ENCODE results near the gene AQR.

Gene AQR

GRCh38 chr15:34820110-34820509 lies 149.4 kb downstream of the AQR start:
- no peaks in the 10 kb centered on the region for H3K36me3 ChIP-seq (replicated peaks in 1 of 2; ENCODE audit: control insufficient read depth in 2 of 2, insufficient read depth in 2 of 2, low read length in 2 of 2)
- no CpG with 5 or more reads among the region's 5 CpGs for WGBS, 2 donors (ENCODE audit: extremely low coverage in 2 of 2, insufficient read length in 2 of 2, insufficient replicate concordance in 1 of 2)

GRCh38 chr15:34818526-34818925 lies 151.0 kb downstream of the AQR start:
- Histone ChIP-seq H2BK15ac (ENCODE audit: low read length) (no peak overlapping the region), H3K18ac (ENCODE audit: low read length) (no peak overlapping the region), H4K8ac (ENCODE audit: low read depth, low read length) (no peak overlapping the region), H2BK120ac (ENCODE audit: low read depth, low read length) (no peak overlapping the region), H3K4me3 (ENCODE audit: low read length in 2 of 2) (no peak overlapping the region), H3K79me1 (ENCODE audit: low read depth, low read length) (no peaks in the 10 kb centered on the region), H3K4ac (ENCODE audit: low read length) (no peak overlapping the region), H3K27ac (replicated peaks; ENCODE audit: low read length) (no peak overlapping the region), H2AK5ac (ENCODE audit: low read depth, low read length) (no peak overlapping the region), H3K9ac (ENCODE audit: low read depth, low read length, poor library complexity) (no peak overlapping the region), H2AFZ (ENCODE audit: low read length) (no peak overlapping the region), H4K91ac (ENCODE audit: low read depth, low read length, poor library complexity) (no peak overlapping the region), H3K4me1 (ENCODE audit: control insufficient read depth in 2 of 2, insufficient read depth in 1 of 2, low read depth in 1 of 2, low read length in 2 of 2) (peaks cover 0 to 2% of the 10 kb centered on the region in 2 donors), H3K23ac (ENCODE audit: low read depth, low read length, poor library complexity) (no peak overlapping the region), H2BK12ac (ENCODE audit: low read length) (no peak overlapping the region), H3K36me3 (replicated peaks in 1 of 2; ENCODE audit: control insufficient read depth in 2 of 2, insufficient read depth in 2 of 2, low read length in 2 of 2) (no peaks in the 10 kb centered on the region), H3K27me3 (ENCODE audit: control insufficient read depth in 3 of 3, insufficient read depth in 3 of 3, low read depth in 1 of 3, low read length in 3 of 3) (peaks cover 0 to 2% (median 0%) of the 10 kb centered on the region in 3 experiments), H3K4me2 (ENCODE audit: insufficient read depth, low read length, poor library complexity, severe bottlenecking) (no peak overlapping the region), H3K9me3 (replicated peaks in 1 of 2; ENCODE audit: control insufficient read depth in 2 of 2, insufficient read depth in 1 of 2, low read depth in 1 of 2, low read length in 2 of 2) (no peaks in the 10 kb centered on the region), H2BK5ac (ENCODE audit: low read length) (no peak overlapping the region), H3K14ac (ENCODE audit: low read length) (no peak overlapping the region)
- WGBS, 2 donors (ENCODE audit: extremely low coverage in 2 of 2, insufficient read length in 2 of 2, insufficient replicate concordance in 1 of 2): no CpG with 5 or more reads among the region's 1 CpG
- DNase-seq (ENCODE audit: low spot score): no peak

More at GRCh38 chr15:34820110-34820509, 149.4 kb downstream of the AQR start:
- no peak for DNase-seq (ENCODE audit: low spot score)
- Histone ChIP-seq H3K18ac (ENCODE audit: low read length) (no peak overlapping the region), H3K4me3 (ENCODE audit: low read length in 2 of 2) (no peak overlapping the region), H3K9ac (ENCODE audit: low read depth, low read length, poor library complexity) (no peak overlapping the region), H3K27me3 (ENCODE audit: control insufficient read depth in 3 of 3, insufficient read depth in 3 of 3, low read depth in 1 of 3, low read length in 3 of 3) (peaks cover 0 to 2% (median 0%) of the 10 kb centered on the region in 3 experiments), H4K8ac (ENCODE audit: low read depth, low read length) (no peak overlapping the region), H4K91ac (ENCODE audit: low read depth, low read length, poor library complexity) (no peak overlapping the region), H2AK5ac (ENCODE audit: low read depth, low read length) (no peak overlapping the region), H3K9me3 (replicated peaks in 1 of 2; ENCODE audit: control insufficient read depth in 2 of 2, insufficient read depth in 1 of 2, low read depth in 1 of 2, low read length in 2 of 2) (no peaks in the 10 kb centered on the region), H3K4ac (ENCODE audit: low read length) (no peak overlapping the region), H2BK120ac (ENCODE audit: low read depth, low read length) (no peak overlapping the region), H2BK12ac (ENCODE audit: low read length) (no peak overlapping the region), H2AFZ (ENCODE audit: low read length) (no peak overlapping the region), H3K79me1 (ENCODE audit: low read depth, low read length) (no peaks in the 10 kb centered on the region), H2BK5ac (ENCODE audit: low read length) (no peak overlapping the region), H2BK15ac (ENCODE audit: low read length) (no peak overlapping the region), H3K14ac (ENCODE audit: low read length) (no peak overlapping the region), H3K23ac (ENCODE audit: low read depth, low read length, poor library complexity) (no peak overlapping the region), H3K4me1 (ENCODE audit: control insufficient read depth in 2 of 2, insufficient read depth in 1 of 2, low read depth in 1 of 2, low read length in 2 of 2) (peaks cover 0 to 2% of the 10 kb centered on the region in 2 donors), H3K4me2 (ENCODE audit: insufficient read depth, low read length, poor library complexity, severe bottlenecking) (no peak overlapping the region), H3K27ac (replicated peaks; ENCODE audit: low read length) (no peak overlapping the region)

GRCh38 chr15:34815836-34816235 lies 153.7 kb downstream of the AQR start:
- no CpG with 5 or more reads among the region's 1 CpG for WGBS, 2 donors (ENCODE audit: extremely low coverage in 2 of 2, insufficient read length in 2 of 2, insufficient replicate concordance in 1 of 2)
- peaks cover 0 to 6% (median 0%) of the 10 kb centered on the region in 3 experiments for H3K27me3 ChIP-seq (ENCODE audit: control insufficient read depth in 3 of 3, insufficient read depth in 3 of 3, low read depth in 1 of 3, low read length in 3 of 3)
- no peak overlapping the region for H2BK15ac ChIP-seq (ENCODE audit: low read length)
- no peak overlapping the region for H3K4ac ChIP-seq (ENCODE audit: low read length)
- no peak overlapping the region for H2AK5ac ChIP-seq (ENCODE audit: low read depth, low read length)
- H3K9me3 ChIP-seq (replicated peaks in 1 of 2; ENCODE audit: control insufficient read depth in 2 of 2, insufficient read depth in 1 of 2, low read depth in 1 of 2, low read length in 2 of 2): no peaks in the 10 kb centered on the region
- H3K14ac ChIP-seq (ENCODE audit: low read length): no peak overlapping the region
- H3K18ac ChIP-seq (ENCODE audit: low read length): no peak overlapping the region
- no peak overlapping the region for H2AFZ ChIP-seq (ENCODE audit: low read length)
- no peak overlapping the region for H2BK120ac ChIP-seq (ENCODE audit: low read depth, low read length)
- H3K36me3 ChIP-seq (replicated peaks in 1 of 2; ENCODE audit: control insufficient read depth in 2 of 2, insufficient read depth in 2 of 2, low read length in 2 of 2): no peaks in the 10 kb centered on the region
- no peak overlapping the region for H4K8ac ChIP-seq (ENCODE audit: low read depth, low read length)
- H4K91ac ChIP-seq (ENCODE audit: low read depth, low read length, poor library complexity): no peak overlapping the region
- H3K4me3 ChIP-seq (ENCODE audit: low read length in 2 of 2): no peak overlapping the region
- H3K79me1 ChIP-seq (ENCODE audit: low read depth, low read length): no peaks in the 10 kb centered on the region
- H3K4me1 ChIP-seq (ENCODE audit: control insufficient read depth in 2 of 2, insufficient read depth in 1 of 2, low read depth in 1 of 2, low read length in 2 of 2): no peaks in the 10 kb centered on the region
- no peak for DNase-seq (ENCODE audit: low spot score)
- no peak overlapping the region for H2BK12ac ChIP-seq (ENCODE audit: low read length)
- no peak overlapping the region for H3K23ac ChIP-seq (ENCODE audit: low read depth, low read length, poor library complexity)
- H3K27ac ChIP-seq (replicated peaks; ENCODE audit: low read length): no peak overlapping the region
- H3K9ac ChIP-seq (ENCODE audit: low read depth, low read length, poor library complexity): no peak overlapping the region
- H2BK5ac ChIP-seq (ENCODE audit: low read length): no peak overlapping the region
- no peak overlapping the region for H3K4me2 ChIP-seq (ENCODE audit: insufficient read depth, low read length, poor library complexity, severe bottlenecking)

- Histone ChIP-seq H3K14ac (ENCODE audit: low read length) (no peak overlapping the region), H4K8ac (ENCODE audit: low read depth, low read length) (no peak overlapping the region), H2BK120ac (ENCODE audit: low read depth, low read length) (no peak overlapping the region), H3K4me1 (ENCODE audit: control insufficient read depth in 2 of 2, insufficient read depth in 1 of 2, low read depth in 1 of 2, low read length in 2 of 2) (no peaks in the 10 kb centered on the region), H2AK5ac (ENCODE audit: low read depth, low read length) (no peak overlapping the region), H4K91ac (ENCODE audit: low read depth, low read length, poor library complexity) (no peak overlapping the region), H2AFZ (ENCODE audit: low read length) (no peak overlapping the region), H2BK5ac (ENCODE audit: low read length) (no peak overlapping the region), H3K18ac (ENCODE audit: low read length) (no peak overlapping the region), H3K4me2 (ENCODE audit: insufficient read depth, low read length, poor library complexity, severe bottlenecking) (no peak overlapping the region), H3K27me3 (ENCODE audit: control insufficient read depth in 3 of 3, insufficient read depth in 3 of 3, low read depth in 1 of 3, low read length in 3 of 3) (peaks cover 0 to 6% (median 0%) of the 10 kb centered on the region in 3 experiments), H3K36me3 (replicated peaks in 1 of 2; ENCODE audit: control insufficient read depth in 2 of 2, insufficient read depth in 2 of 2, low read length in 2 of 2) (no peaks in the 10 kb centered on the region), H2BK12ac (ENCODE audit: low read length) (no peak overlapping the region), H3K9ac (ENCODE audit: low read depth, low read length, poor library complexity) (no peak overlapping the region), H3K9me3 (replicated peaks in 1 of 2; ENCODE audit: control insufficient read depth in 2 of 2, insufficient read depth in 1 of 2, low read depth in 1 of 2, low read length in 2 of 2) (no peaks in the 10 kb centered on the region), H2BK15ac (ENCODE audit: low read length) (no peak overlapping the region), H3K23ac (ENCODE audit: low read depth, low read length, poor library complexity) (no peak overlapping the region), H3K79me1 (ENCODE audit: low read depth, low read length) (no peaks in the 10 kb centered on the region), H3K4ac (ENCODE audit: low read length) (no peak overlapping the region), H3K27ac (replicated peaks; ENCODE audit: low read length) (no peak overlapping the region), H3K4me3 (ENCODE audit: low read length in 2 of 2) (no peak overlapping the region)
- no peak for DNase-seq (ENCODE audit: low spot score)
- no CpG with 5 or more reads among the region's 3 CpGs for WGBS, 2 donors (ENCODE audit: extremely low coverage in 2 of 2, insufficient read length in 2 of 2, insufficient replicate concordance in 1 of 2)
Measured at GRCh38 chr15:34813446-34814190, 155.9 kb downstream of the AQR start.

All from neuronal stem cell (in vitro differentiated cells).